ENCODE results near the gene THRA.

- TF ChIP-seq CTCF (IDR thresholded peaks at IDR 0.05) = no peak
- no peak for TF ChIP-seq POLR2A (IDR thresholded peaks at IDR 0.05)
These were observed 27.7 kb downstream of the THRA start for GRCh38 chr17:40090237-40091119.

All from suprapubic skin (tissue), 3 donors.